Measurements from ENCODE around the gene SOS2.

SOS2 gene

DNA sequence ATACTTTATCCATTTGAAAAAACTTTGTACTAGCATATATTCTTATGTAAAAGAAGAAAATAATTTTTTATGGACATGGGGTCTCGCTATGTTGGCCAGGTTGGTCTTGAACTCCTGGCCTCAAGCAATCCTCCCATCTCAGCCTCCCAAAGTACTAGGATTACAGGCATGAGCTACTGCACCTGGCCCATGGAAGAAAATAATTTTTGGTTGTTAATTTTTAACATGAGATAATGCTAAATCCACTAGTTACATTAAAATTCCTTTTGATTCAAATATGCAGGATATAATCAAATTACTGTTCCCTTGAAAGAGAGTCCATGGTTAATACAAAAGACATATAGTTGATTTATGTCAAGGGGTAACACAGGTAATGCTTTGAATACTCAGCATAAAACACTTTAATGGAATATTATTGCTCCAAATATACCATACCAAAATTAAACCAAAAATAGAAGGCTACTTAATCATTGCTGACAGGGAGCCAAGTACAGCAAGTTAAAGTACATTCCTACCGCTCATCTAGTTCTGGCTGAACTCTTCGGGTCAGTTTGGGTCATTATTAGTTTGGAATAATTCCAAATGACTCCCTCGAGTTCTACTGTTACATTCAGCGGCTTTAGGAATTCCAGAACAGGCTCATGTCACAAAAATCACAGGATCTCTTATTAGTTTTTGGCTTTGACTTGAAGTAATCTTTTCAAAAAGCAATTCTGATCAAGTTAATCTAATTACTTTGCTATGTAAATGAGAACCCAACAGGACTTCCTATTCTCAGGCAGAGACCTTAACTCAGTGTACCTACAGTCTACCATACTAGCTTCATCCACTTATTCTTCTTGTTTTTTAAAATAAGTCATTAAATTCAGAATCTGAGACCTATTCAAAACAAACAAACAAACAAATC, 6.1 kb downstream of the SOS2 start:
- no peaks in the 10 kb centered on the region for H3K27me3 ChIP-seq (ENCODE audit: control insufficient read depth, insufficient read depth, low read length)
- H3K9ac ChIP-seq (ENCODE audit: low read depth, low read length) = no peak overlapping the region
- no peak overlapping the region for H3K4me3 ChIP-seq (ENCODE audit: low read depth, low read length)
- H3K4me1 ChIP-seq (ENCODE audit: control insufficient read depth, insufficient read depth, low read length) = peaks cover 6% of the 10 kb centered on the region
- no peaks in the 10 kb centered on the region for H3K36me3 ChIP-seq (ENCODE audit: control insufficient read depth, insufficient read depth, low read length)
- no peaks in the 10 kb centered on the region for H3K9me3 ChIP-seq (ENCODE audit: control insufficient read depth, insufficient read depth, low read length)

DNA sequence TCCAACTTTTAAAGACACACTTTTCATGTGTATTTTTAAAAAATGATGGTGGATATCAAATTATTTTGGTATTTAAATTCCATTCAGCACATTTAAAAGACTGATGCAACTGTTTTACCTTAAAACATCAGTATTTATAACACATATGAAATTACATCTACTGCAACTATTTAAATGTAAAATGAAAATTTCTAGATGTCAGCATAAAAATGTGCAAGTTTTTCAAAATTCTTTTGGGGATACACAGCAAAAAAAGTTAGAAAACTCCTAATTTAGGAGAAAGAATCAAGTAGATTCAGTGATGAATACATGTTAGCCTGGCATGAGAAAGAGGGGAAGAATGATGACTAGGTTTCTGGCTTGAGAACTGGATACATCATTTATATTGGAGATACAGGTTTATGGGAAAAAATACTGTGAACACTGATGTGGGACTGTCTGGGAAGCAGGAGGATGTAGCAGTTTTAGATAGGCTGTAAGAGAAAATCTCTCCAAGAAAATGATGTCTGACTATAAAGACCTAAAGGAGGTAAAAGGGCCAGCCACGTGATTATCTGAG, 9.2 kb downstream of the SOS2 start:
- no peaks in the 10 kb centered on the region for H3K9me3 ChIP-seq (ENCODE audit: control insufficient read depth, insufficient read depth, low read length)
- peaks cover 6% of the 10 kb centered on the region for H3K4me1 ChIP-seq (ENCODE audit: control insufficient read depth, insufficient read depth, low read length)
- H3K27me3 ChIP-seq (ENCODE audit: control insufficient read depth, insufficient read depth, low read length) = no peaks in the 10 kb centered on the region
- no peak overlapping the region for H3K4me3 ChIP-seq (ENCODE audit: low read depth, low read length)
- no peaks in the 10 kb centered on the region for H3K36me3 ChIP-seq (ENCODE audit: control insufficient read depth, insufficient read depth, low read length)
- H3K9ac ChIP-seq (ENCODE audit: low read depth, low read length) = no peak overlapping the region

DNA sequence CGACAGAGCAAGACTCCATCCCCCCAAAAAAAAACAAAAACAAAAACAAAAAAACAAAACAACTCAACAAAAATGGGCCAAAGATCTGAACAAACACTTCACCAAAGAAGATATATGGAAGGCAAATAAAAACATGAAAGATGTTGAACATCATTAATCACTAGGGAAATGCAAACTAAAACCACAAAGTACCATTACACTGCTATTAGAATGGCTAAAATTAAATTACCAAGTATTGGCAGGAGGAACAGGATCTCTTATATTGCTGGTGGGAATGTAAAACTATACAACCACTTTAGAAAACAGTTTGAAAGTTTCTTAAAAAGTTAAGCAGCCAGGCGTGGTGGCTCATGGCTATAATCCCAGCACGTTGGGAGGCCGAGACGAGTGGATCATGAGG, 12.9 kb downstream of the SOS2 start:
- H3K36me3 ChIP-seq (ENCODE audit: control insufficient read depth, insufficient read depth, low read length) = no peaks in the 10 kb centered on the region
- H3K4me3 ChIP-seq (ENCODE audit: low read depth, low read length) = no peak overlapping the region
- H3K27me3 ChIP-seq (ENCODE audit: control insufficient read depth, insufficient read depth, low read length) = no peaks in the 10 kb centered on the region
- H3K9me3 ChIP-seq (ENCODE audit: control insufficient read depth, insufficient read depth, low read length) = no peaks in the 10 kb centered on the region
- no peaks in the 10 kb centered on the region for H3K4me1 ChIP-seq (ENCODE audit: control insufficient read depth, insufficient read depth, low read length)
- H3K9ac ChIP-seq (ENCODE audit: low read depth, low read length) = no peak overlapping the region

DNA sequence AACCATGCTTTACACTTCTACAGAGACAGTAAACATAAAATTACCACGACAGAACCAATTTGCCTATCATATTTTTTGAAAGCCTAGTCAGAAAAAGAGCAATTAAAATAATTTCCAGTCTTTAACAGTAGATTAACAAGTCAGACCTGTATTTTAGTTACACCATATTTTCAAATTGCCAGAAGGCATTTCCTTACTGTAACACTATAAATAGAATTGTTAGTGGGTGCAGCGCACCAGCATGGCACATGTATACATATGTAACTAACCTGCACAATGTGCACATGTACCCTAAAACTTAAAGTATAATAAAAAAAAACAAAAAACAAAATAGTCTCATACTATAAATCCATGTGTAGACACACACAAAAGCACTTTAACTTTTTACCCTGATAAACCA, 16.0 kb downstream of the SOS2 start:
- Histone ChIP-seq H3K9me3 (ENCODE audit: control insufficient read depth, insufficient read depth, low read length) (no peaks in the 10 kb centered on the region), H3K36me3 (ENCODE audit: control insufficient read depth, insufficient read depth, low read length) (no peaks in the 10 kb centered on the region), H3K27me3 (ENCODE audit: control insufficient read depth, insufficient read depth, low read length) (no peaks in the 10 kb centered on the region), H3K9ac (ENCODE audit: low read depth, low read length) (no peak overlapping the region), H3K4me1 (ENCODE audit: control insufficient read depth, insufficient read depth, low read length) (no peaks in the 10 kb centered on the region), H3K4me3 (ENCODE audit: low read depth, low read length) (no peak overlapping the region)

DNA sequence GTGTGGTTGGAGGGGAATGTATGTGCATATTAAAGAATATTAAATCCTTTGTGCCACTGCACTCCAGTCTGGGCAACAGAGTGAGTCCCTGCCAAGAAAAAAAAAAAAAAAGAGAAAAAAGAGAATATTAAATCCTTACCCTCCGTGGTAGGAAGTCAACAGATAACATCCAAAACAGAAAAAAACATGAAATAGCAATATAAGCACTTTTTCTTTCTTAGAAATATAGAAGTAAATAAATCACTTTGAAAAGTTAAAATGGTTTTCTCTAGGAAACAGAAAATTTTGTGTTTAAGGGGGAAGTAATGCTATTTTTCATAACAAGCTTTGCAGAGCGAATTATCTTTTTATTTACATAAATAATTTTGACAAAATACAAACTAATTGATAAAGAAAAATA, 17.6 kb downstream of the SOS2 start:
- no peak overlapping the region for H3K4me3 ChIP-seq (ENCODE audit: low read depth, low read length)
- no peaks in the 10 kb centered on the region for H3K4me1 ChIP-seq (ENCODE audit: control insufficient read depth, insufficient read depth, low read length)
- H3K9me3 ChIP-seq (ENCODE audit: control insufficient read depth, insufficient read depth, low read length) = no peaks in the 10 kb centered on the region
- H3K9ac ChIP-seq (ENCODE audit: low read depth, low read length) = no peak overlapping the region
- no peaks in the 10 kb centered on the region for H3K27me3 ChIP-seq (ENCODE audit: control insufficient read depth, insufficient read depth, low read length)
- no peaks in the 10 kb centered on the region for H3K36me3 ChIP-seq (ENCODE audit: control insufficient read depth, insufficient read depth, low read length)

DNA sequence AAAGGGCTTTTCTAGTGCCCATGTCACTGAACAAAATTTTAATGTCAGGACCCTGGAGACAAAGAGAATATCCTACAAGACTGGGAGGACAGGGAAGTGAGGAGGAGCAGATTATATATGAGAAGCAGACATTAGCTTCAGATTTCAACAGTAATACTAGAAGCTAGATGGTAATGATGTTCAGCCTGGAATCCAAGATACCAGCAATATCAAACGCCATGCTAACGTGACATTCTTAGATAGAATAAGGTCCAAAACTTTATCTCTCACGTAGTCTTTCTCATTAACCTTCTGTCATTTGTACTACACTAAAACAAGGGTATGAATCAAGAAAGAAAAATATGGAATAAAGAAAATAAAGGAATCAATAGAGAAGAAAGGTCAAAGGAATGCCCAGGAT, 18.7 kb downstream of the SOS2 start:
- H3K4me1 ChIP-seq (ENCODE audit: control insufficient read depth, insufficient read depth, low read length) = no peaks in the 10 kb centered on the region
- no peaks in the 10 kb centered on the region for H3K27me3 ChIP-seq (ENCODE audit: control insufficient read depth, insufficient read depth, low read length)
- H3K9ac ChIP-seq (ENCODE audit: low read depth, low read length) = no peak overlapping the region

DNA sequence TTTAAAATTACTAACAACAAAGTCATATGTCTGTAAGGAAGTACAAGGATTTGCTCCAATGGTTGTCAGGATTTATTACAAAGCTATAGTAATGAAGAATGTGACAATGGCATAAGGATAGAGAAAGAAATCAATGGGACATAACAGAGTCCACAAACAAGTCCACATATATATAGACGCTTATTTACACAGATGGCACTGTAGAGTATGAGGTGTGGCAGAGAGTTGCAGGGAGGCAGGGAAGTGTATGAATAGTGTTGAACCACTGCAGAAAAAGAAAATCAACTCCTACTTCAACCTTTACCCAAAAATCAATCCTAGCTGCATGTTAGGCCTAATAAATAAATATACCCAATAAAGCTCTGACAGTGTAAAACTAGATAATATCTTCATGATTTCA, 21.3 kb downstream of the SOS2 start:
- H3K36me3 ChIP-seq (ENCODE audit: control insufficient read depth, insufficient read depth, low read length) = no peaks in the 10 kb centered on the region
- H3K27me3 ChIP-seq (ENCODE audit: control insufficient read depth, insufficient read depth, low read length) = no peaks in the 10 kb centered on the region
- H3K4me3 ChIP-seq (ENCODE audit: low read depth, low read length) = no peak overlapping the region
- no peaks in the 10 kb centered on the region for H3K4me1 ChIP-seq (ENCODE audit: control insufficient read depth, insufficient read depth, low read length)
- H3K9ac ChIP-seq (ENCODE audit: low read depth, low read length) = no peak overlapping the region
- H3K9me3 ChIP-seq (ENCODE audit: control insufficient read depth, insufficient read depth, low read length) = no peaks in the 10 kb centered on the region

More for the DNA sequence above, 18.7 kb downstream of the SOS2 start:
- Histone ChIP-seq H3K36me3 (ENCODE audit: control insufficient read depth, insufficient read depth, low read length) (no peaks in the 10 kb centered on the region), H3K4me3 (ENCODE audit: low read depth, low read length) (no peak overlapping the region), H3K9me3 (ENCODE audit: control insufficient read depth, insufficient read depth, low read length) (no peaks in the 10 kb centered on the region)

DNA sequence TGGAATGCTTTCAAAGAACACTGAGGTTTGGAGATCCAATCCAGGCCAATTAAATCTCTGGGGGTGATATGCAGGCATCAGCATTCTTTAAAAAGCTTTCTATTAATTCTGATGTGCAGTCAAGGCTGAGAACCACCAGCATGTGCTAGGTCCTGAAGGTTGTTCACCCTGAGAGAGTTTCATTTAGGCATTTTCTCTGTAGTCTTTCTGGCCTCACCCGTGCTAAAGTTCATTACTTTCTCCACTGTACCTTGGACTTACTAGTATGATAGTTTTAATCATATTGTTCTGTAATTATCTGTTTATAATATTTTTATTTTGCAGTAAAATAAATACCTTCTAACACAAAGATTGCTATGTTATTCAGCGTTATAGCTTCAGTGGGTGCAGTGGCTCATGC, 32.9 kb downstream of the SOS2 start:
- Histone ChIP-seq H3K9ac (ENCODE audit: low read depth, low read length) (no peak overlapping the region), H3K4me3 (ENCODE audit: low read depth, low read length) (no peak overlapping the region), H3K4me1 (ENCODE audit: control insufficient read depth, insufficient read depth, low read length) (no peaks in the 10 kb centered on the region), H3K27me3 (ENCODE audit: control insufficient read depth, insufficient read depth, low read length) (no peaks in the 10 kb centered on the region), H3K36me3 (ENCODE audit: control insufficient read depth, insufficient read depth, low read length) (no peaks in the 10 kb centered on the region), H3K9me3 (ENCODE audit: control insufficient read depth, insufficient read depth, low read length) (no peaks in the 10 kb centered on the region)

DNA sequence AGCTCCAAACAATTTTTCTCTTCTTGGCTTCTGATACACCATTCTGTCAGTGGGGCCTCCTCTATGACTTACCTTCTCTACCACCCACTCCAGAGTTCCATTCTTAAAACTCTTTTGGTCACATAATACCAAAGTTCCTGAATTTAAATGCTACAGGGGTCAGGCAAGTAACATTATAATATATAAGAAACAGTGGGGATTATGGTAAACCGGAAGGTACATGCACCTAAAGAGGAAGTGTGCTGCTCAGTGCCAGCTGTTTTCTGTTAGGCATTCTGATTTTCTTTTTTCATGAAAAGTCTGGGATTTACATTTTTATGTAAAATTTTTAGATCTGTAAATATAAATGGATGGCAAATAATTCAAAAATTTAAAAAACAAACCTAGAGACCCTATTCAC, 39.9 kb downstream of the SOS2 start:
- Histone ChIP-seq H3K4me3 (ENCODE audit: low read depth, low read length) (no peak overlapping the region), H3K9ac (ENCODE audit: low read depth, low read length) (no peak overlapping the region), H3K27me3 (ENCODE audit: control insufficient read depth, insufficient read depth, low read length) (no peaks in the 10 kb centered on the region), H3K9me3 (ENCODE audit: control insufficient read depth, insufficient read depth, low read length) (no peaks in the 10 kb centered on the region), H3K4me1 (ENCODE audit: control insufficient read depth, insufficient read depth, low read length) (no peaks in the 10 kb centered on the region), H3K36me3 (ENCODE audit: control insufficient read depth, insufficient read depth, low read length) (no peaks in the 10 kb centered on the region)

DNA sequence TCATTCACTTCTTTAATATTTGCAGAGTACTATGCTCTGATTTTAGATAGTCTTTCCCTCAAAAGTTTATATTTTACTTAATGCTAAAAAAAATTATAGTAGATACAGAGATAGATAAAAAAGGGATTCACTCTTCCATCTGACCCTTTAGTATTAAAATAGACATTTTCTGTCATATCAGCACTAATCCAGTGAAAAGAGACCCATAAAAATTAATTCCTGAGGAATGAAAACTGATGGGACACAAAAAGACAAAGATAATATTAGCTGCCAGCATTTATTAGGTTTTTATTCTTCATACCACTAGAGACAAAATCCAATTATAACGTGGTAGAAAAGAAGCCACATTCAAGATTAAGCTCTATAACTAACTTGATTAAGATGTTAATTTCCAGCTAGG, 45.3 kb downstream of the SOS2 start:
- H3K9ac ChIP-seq (ENCODE audit: low read depth, low read length) = no peak overlapping the region
- H3K27me3 ChIP-seq (ENCODE audit: control insufficient read depth, insufficient read depth, low read length) = no peaks in the 10 kb centered on the region
- no peaks in the 10 kb centered on the region for H3K36me3 ChIP-seq (ENCODE audit: control insufficient read depth, insufficient read depth, low read length)
- no peak overlapping the region for H3K4me3 ChIP-seq (ENCODE audit: low read depth, low read length)
- no peaks in the 10 kb centered on the region for H3K4me1 ChIP-seq (ENCODE audit: control insufficient read depth, insufficient read depth, low read length)
- no peaks in the 10 kb centered on the region for H3K9me3 ChIP-seq (ENCODE audit: control insufficient read depth, insufficient read depth, low read length)

DNA sequence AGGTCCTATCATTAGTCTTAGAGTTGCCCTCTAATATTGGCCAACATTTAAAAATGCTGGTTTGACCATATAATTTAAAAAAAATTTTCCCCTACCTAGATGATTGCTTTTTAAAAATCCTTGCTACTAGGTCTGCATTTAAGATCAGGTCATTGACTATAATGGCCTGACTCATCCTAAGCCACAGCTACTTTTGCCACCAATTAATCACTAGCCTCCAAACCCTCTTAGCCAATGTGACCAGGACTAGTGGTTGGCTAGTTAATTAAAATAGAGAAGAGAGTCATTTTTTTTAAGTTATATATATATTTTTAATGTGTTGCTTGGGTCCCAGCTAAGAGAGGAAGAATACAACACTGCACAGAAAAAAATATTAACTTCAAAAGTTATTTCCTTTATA, 57.5 kb downstream of the SOS2 start:
- Histone ChIP-seq H3K27me3 (ENCODE audit: control insufficient read depth, insufficient read depth, low read length) (no peaks in the 10 kb centered on the region), H3K4me3 (ENCODE audit: low read depth, low read length) (no peak overlapping the region), H3K9ac (ENCODE audit: low read depth, low read length) (no peak overlapping the region), H3K9me3 (ENCODE audit: control insufficient read depth, insufficient read depth, low read length) (no peaks in the 10 kb centered on the region), H3K36me3 (ENCODE audit: control insufficient read depth, insufficient read depth, low read length) (no peaks in the 10 kb centered on the region), H3K4me1 (ENCODE audit: control insufficient read depth, insufficient read depth, low read length) (no peaks in the 10 kb centered on the region)

DNA sequence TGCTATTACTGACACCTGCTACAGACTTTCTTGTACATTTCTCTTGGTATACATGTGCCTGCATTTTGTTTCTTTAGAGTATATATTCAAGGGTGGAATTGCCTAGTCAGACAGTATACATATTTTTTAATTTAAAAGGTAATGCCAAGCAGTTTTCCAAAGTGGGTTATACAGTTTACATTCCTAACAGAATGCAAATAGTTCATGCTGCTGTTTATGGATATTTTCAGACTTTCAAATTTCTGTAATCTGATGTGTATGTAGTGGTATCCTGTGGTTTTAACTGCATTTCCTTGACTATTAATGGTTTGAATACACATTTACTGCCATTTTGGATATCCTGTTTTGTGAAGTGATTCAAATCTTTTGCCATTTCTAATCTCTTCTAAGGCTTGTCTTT, 59.5 kb downstream of the SOS2 start:
- no peak overlapping the region for H3K9ac ChIP-seq (ENCODE audit: low read depth, low read length)
- no peaks in the 10 kb centered on the region for H3K9me3 ChIP-seq (ENCODE audit: control insufficient read depth, insufficient read depth, low read length)
- no peaks in the 10 kb centered on the region for H3K4me1 ChIP-seq (ENCODE audit: control insufficient read depth, insufficient read depth, low read length)
- no peak overlapping the region for H3K4me3 ChIP-seq (ENCODE audit: low read depth, low read length)
- no peaks in the 10 kb centered on the region for H3K27me3 ChIP-seq (ENCODE audit: control insufficient read depth, insufficient read depth, low read length)
- no peaks in the 10 kb centered on the region for H3K36me3 ChIP-seq (ENCODE audit: control insufficient read depth, insufficient read depth, low read length)

All from iPS-15b (cell line).